WERI-Rb-1 (cell line): Measurements from ENCODE around the gene ATXN7.

ENCODE experiments used
- DNase-seq: peaks from one replicate; pipeline ENCODE4 v3.0.0-alpha.2; 2020
- H3K27ac ChIP-seq: fragments of 250-450 bp; sonication (Bioruptor Pico); 2 replicates; pipeline ENCODE4 v1.5.1; 2020; ENCODE audit warnings: mild to moderate bottlenecking, moderate library complexity
- H3K27me3 ChIP-seq: fragments of 250-450 bp; sonication (Bioruptor Pico); 2 replicates; pipeline ENCODE4 v1.5.1; 2021; ENCODE audit warnings: mild to moderate bottlenecking, low read depth, moderate library complexity; ENCODE audit not compliant: insufficient read depth, severe bottlenecking
- H3K36me3 ChIP-seq: fragments of 250-450 bp; sonication (Bioruptor Pico); 2 replicates; pipeline ENCODE4 v1.5.1; 2020; ENCODE audit warnings: mild to moderate bottlenecking, moderate library complexity
- H3K4me3 ChIP-seq: 2 replicates; pipeline ENCODE4 v1.5.1; 2011; ENCODE audit warnings: low read depth, mild to moderate bottlenecking, control low read depth, low read length
- H3K9me3 ChIP-seq: fragments of 250-450 bp; sonication (Bioruptor Pico); 2 replicates; pipeline ENCODE4 v1.5.1; 2021; ENCODE audit warnings: mild to moderate bottlenecking, moderate library complexity; ENCODE audit not compliant: severe bottlenecking
- TF ChIP-seq, protein P1 (sequence below): IDR thresholded peaks from 2 replicates; pipeline ENCODE4 v1.5.1; 2011; ENCODE audit warnings: low read depth, mild to moderate bottlenecking, control low read depth, inconsistent platforms, low read length

The ATXN7 gene, protein sequence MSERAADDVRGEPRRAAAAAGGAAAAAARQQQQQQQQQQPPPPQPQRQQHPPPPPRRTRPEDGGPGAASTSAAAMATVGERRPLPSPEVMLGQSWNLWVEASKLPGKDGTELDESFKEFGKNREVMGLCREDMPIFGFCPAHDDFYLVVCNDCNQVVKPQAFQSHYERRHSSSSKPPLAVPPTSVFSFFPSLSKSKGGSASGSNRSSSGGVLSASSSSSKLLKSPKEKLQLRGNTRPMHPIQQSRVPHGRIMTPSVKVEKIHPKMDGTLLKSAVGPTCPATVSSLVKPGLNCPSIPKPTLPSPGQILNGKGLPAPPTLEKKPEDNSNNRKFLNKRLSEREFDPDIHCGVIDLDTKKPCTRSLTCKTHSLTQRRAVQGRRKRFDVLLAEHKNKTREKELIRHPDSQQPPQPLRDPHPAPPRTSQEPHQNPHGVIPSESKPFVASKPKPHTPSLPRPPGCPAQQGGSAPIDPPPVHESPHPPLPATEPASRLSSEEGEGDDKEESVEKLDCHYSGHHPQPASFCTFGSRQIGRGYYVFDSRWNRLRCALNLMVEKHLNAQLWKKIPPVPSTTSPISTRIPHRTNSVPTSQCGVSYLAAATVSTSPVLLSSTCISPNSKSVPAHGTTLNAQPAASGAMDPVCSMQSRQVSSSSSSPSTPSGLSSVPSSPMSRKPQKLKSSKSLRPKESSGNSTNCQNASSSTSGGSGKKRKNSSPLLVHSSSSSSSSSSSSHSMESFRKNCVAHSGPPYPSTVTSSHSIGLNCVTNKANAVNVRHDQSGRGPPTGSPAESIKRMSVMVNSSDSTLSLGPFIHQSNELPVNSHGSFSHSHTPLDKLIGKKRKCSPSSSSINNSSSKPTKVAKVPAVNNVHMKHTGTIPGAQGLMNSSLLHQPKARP

DNA sequence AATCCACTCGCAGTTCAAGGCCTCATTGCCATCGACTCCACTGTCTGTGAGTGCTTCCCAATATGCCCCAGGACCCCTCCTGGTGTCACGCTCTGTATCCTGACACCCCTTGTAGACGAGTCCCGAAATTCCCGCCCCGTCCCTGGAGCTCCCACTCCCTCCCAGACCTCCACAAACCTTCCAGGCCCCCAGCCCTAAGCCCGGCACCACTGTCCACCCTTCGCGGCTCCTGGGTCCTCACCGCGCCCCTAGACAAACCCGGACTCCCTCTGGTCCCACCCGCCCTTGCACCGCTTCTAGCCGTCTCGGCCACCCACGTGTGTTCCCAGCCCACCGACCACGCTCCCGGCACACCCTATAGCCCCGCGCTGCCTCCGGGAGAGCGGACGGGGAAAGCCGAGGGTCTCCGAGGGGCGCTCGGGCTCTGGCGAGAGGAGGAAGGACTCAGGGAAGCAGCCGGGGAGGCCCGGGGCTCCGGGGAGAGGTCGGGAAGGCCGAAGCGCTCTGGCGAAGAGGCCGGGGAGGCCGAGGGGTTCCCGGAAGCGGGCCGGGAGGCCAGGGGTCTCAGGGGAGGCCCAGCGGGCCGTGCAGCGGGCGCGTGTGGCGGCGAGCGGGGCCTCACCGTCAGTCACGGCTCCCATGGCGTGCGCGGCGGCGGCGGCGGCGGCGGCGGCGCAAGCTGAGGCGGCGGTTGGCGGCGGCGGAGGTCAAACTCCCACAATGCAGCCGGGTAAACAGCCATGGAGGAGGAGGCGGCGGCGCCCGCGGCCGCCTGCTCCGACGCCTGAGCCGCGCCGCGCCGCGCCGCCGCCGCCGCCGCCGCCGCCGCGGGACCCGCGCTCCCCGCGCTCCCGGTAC is at the start of gene ATXN7, which contains the start of gene THOC7:
ATXN7 (plus strand) TSS at position 718 of the 858 bp plus-strand sequence. CDS start 48,732 bp downstream, outside the sequence.
THOC7 (minus strand) TSS at position 656 of the 858 bp plus-strand sequence; CDS start at position 641, 15 bp downstream.
- H3K9me3 ChIP-seq = no peaks in the 10 kb centered on the region
- peak within 1 kb of the TSS; percentile 97 for H3K4me3 ChIP-seq
- peak within 1 kb of the TSS; percentile 98 for H3K27ac ChIP-seq
- TF ChIP-seq, protein P1, sequence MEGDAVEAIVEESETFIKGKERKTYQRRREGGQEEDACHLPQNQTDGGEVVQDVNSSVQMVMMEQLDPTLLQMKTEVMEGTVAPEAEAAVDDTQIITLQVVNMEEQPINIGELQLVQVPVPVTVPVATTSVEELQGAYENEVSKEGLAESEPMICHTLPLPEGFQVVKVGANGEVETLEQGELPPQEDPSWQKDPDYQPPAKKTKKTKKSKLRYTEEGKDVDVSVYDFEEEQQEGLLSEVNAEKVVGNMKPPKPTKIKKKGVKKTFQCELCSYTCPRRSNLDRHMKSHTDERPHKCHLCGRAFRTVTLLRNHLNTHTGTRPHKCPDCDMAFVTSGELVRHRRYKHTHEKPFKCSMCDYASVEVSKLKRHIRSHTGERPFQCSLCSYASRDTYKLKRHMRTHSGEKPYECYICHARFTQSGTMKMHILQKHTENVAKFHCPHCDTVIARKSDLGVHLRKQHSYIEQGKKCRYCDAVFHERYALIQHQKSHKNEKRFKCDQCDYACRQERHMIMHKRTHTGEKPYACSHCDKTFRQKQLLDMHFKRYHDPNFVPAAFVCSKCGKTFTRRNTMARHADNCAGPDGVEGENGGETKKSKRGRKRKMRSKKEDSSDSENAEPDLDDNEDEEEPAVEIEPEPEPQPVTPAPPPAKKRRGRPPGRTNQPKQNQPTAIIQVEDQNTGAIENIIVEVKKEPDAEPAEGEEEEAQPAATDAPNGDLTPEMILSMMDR = no peak
- peak; percentile 79 for DNase-seq
- peaks cover 19% of the 10 kb centered on the region for H3K36me3 ChIP-seq
- H3K27me3 ChIP-seq = no peaks in the 10 kb centered on the region

DNA sequence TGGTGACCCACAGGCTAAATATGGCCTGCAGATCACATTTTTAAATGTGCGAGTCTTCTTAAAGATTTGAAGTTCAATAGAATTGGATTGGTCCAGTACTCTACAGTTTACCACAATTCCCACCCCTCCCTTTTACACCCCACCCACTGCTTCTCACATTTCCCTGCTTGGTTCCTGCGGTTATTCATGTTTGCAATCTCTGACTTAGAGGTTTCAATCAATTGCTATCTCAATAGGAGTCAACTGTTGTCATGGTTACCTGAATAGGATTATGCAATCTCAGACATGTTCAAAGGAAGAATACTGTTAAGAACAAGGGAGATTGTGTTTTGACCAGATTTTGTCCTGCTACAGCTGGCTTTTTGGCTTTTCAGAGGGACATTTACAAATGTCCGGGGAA is 49.4 kb upstream of the ATXN7 start:
- no peak for DNase-seq
- no peak overlapping the region for H3K27ac ChIP-seq
- H3K9me3 ChIP-seq = no peaks in the 10 kb centered on the region
- H3K4me3 ChIP-seq = no peak overlapping the region
- H3K36me3 ChIP-seq = no peaks in the 10 kb centered on the region
- TF ChIP-seq, protein P1 = no peak
- H3K27me3 ChIP-seq = no peaks in the 10 kb centered on the region

DNA sequence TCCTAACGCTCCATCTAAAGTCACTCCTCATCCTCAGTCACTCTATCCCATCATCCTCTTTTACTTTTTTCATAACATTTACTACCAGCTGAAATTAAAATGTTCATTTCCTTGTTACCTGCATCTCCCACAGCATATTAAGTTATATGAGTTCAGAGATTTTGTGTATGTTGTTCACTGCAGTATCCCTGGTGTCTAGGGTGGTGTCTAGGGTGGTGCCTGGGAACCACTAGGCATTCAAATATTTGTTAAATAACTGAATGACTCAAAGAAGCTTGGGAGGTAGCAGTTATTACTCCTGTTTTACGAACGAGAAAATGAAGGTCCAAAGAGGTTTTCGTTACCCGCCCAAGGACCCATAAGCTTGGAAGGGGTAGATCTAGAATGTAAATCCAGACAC is 46.4 kb upstream of the ATXN7 start:
- no peaks in the 10 kb centered on the region for H3K9me3 ChIP-seq
- no peak overlapping the region for H3K4me3 ChIP-seq
- TF ChIP-seq, protein P1 = no peak
- no peak overlapping the region for H3K27ac ChIP-seq
- no peak for DNase-seq
- no peaks in the 10 kb centered on the region for H3K36me3 ChIP-seq
- no peaks in the 10 kb centered on the region for H3K27me3 ChIP-seq

DNA sequence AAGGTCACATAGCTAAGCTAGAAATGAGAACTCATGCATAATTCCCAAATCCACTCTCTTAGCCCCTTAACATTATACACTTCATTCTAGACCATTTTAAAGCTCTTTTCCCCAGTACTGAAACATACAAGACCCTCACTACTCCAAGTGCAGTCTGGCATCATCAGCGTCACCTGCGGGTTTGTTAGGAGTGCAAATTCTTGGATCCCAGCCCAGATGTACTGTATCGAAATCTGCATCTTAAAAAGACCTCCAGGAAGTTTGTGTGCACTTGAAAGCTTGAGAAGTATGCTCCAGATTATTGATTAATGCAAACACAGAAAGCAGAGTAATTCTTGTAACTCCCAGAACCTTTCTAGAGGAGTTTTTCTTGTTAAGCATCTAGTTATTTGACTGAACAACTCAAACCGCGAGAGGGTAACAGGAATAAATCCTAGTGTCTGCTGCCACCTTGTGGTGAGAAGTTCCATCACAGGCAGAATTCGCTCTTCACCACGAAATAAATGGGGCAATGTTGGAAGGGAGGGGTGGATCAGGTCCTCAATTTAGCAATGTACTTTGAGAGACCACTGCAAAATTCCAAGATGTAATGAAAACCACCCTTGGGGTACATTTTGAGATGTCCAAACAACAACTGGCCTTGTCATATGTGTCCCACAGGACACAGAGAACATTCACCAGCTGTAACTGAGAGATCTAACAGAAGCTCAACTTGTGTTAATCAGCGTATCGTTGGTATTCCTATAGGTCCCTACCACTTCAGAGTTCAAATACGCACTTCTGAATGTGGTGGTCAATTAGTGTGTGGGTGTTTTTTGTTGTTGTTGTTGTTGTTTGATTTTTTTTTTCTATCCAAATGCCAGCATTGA is 45.2 kb upstream of the ATXN7 start:
- TF ChIP-seq, protein P1 = peak; percentile 68
- no peaks in the 10 kb centered on the region for H3K9me3 ChIP-seq
- H3K27ac ChIP-seq = no peak overlapping the region
- no peak overlapping the region for H3K4me3 ChIP-seq
- DNase-seq = peak; percentile 46
- no peaks in the 10 kb centered on the region for H3K36me3 ChIP-seq
- no peaks in the 10 kb centered on the region for H3K27me3 ChIP-seq

DNA sequence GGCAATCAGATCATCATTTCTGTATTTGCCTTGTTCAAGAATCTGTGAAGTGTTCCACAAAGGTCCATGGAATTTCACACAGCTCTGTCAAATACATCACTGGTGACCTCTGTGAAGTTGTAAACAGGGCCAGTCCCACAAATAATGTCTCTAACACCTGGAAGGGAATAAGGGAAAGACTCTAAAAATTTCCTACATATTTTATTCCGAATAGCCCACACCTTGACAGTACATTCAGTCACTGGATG is 44.6 kb upstream of the ATXN7 start, which contains the start of gene C3orf49:
C3orf49 (plus strand) TSS at position 149 of the 248 bp plus-strand sequence. CDS start 173 bp downstream, outside the sequence.
- Histone ChIP-seq H3K9me3 (no peaks in the 10 kb centered on the region), H3K4me3 (no peak within 1 kb of the TSS), H3K27me3 (no peaks in the 10 kb centered on the region), H3K27ac (no peak within 1 kb of the TSS), H3K36me3 (no peaks in the 10 kb centered on the region)
- no peak for DNase-seq
- TF ChIP-seq, protein P1 = no peak
